OCI-LY7 (cell line): ENCODE results near the gene GRAP. TPM values are rescaled to one million over a fixed set of nuclear protein-coding genes. Genes with fewer than 3 reads are reported as not detected.

Source experiments
- BruUV-seq: library from RNA; stranded (reverse); fragments of 400-500 nt; replicated peaks from 2 replicates; lab custom pipeline; 2021; lab: Mats Ljungman, UMichigan
- CTCF ChIA-PET: fragments of 300-600 bp; sonication (Branson Sonifier 250); formaldehyde crosslinking; loops from one replicate; lab custom pipeline; 2022; ENCODE audit warnings: antibody characterized with exemption; ENCODE audit not compliant: unreplicated experiment; lab: Charles Lee
- POLR2A ChIA-PET: fragments of 300-600 bp; sonication (Branson Sonifier 250); formaldehyde crosslinking; loops from one replicate; lab custom pipeline; 2022; ENCODE audit warnings: antibody characterized with exemption; lab: Charles Lee
- DNase-seq: peaks from one replicate; pipeline ENCODE4 v3.0.0-alpha.2; 2015; ENCODE audit warnings: low spot score
- H2AFZ ChIP-seq: fragments of 200-600 bp; sonication (generic), shearing (Covaris generic); 2 replicates; pipeline ENCODE4 v1.6.1; 2014; ENCODE audit warnings: mild to moderate bottlenecking, antibody characterized with exemption, low read length, moderate library complexity
- H3K27ac ChIP-seq: fragments of 200-600 bp; sonication (generic); 2 replicates; pipeline ENCODE4 v1.5.1; 2014; ENCODE audit warnings: mixed run types, low read depth, mild to moderate bottlenecking, moderate library complexity, low read length, inconsistent platforms; ENCODE audit not compliant: poor library complexity, severe bottlenecking
- H3K36me3 ChIP-seq: fragments of 200-600 bp; sonication (generic); 2 replicates; pipeline ENCODE4 v1.6.1; 2014; ENCODE audit warnings: mild to moderate bottlenecking, antibody characterized with exemption, low read length, moderate library complexity, mixed read lengths; ENCODE audit not compliant: insufficient read depth
- H3K4me1 ChIP-seq: fragments of 200-600 bp; sonication (generic); 2 replicates; pipeline ENCODE4 v1.5.1; 2014; ENCODE audit warnings: mild to moderate bottlenecking, low read length; ENCODE audit not compliant: insufficient read depth, poor library complexity, severe bottlenecking
- H3K4me2 ChIP-seq: fragments of 200-600 bp; sonication (generic); 2 replicates; pipeline ENCODE4 v1.6.1; 2014; ENCODE audit warnings: mild to moderate bottlenecking, low read length
- H3K4me3 ChIP-seq: fragments of 200-600 bp; sonication (generic); 2 replicates; pipeline ENCODE4 v1.5.1; 2014; ENCODE audit warnings: mild to moderate bottlenecking, low read depth, low read length; ENCODE audit not compliant: poor library complexity, severe bottlenecking
- H3K79me2 ChIP-seq: fragments of 200-600 bp; sonication (generic); 2 replicates; pipeline ENCODE4 v1.6.1; 2016; ENCODE audit warnings: low read depth, mild to moderate bottlenecking, low read length, moderate library complexity, mixed read lengths; ENCODE audit not compliant: insufficient read depth
- H3K9me2 ChIP-seq: fragments of 200-600 bp; sonication (generic); 2 replicates; pipeline ENCODE4 v1.6.1; 2016; ENCODE audit warnings: mild to moderate bottlenecking, low read length, mixed read lengths; ENCODE audit not compliant: insufficient read depth
- H3K9me3 ChIP-seq: fragments of 200-600 bp; sonication (generic); 2 replicates; pipeline ENCODE4 v1.6.1; 2014; ENCODE audit warnings: mild to moderate bottlenecking, mixed run types, low read length, mixed read lengths
- H4K20me1 ChIP-seq: fragments of 200-600 bp; sonication (generic); 2 replicates; pipeline ENCODE4 v1.6.1; 2014; ENCODE audit warnings: mild to moderate bottlenecking, antibody characterized with exemption, low read length, moderate library complexity, mixed read lengths; ENCODE audit not compliant: insufficient read depth
- CTCF ChIP-seq: fragments of 200-600 bp; sonication (generic); conservative IDR thresholded peaks from 2 replicates; pipeline ENCODE4 v1.5.1; 2014; ENCODE audit warnings: mild to moderate bottlenecking, antibody characterized with exemption, low read length, moderate library complexity, mixed read lengths
- EZH2phosphoT487 ChIP-seq: fragments of 200-600 bp; sonication (generic); IDR thresholded peaks from 2 replicates; pipeline ENCODE4 v1.6.1; 2018; ENCODE audit warnings: low read depth, borderline replicate concordance, mild to moderate bottlenecking, mixed run types, antibody characterized with exemption, low read length, moderate library complexity, mixed read lengths
- intact Hi-C: fragments of 100-400 bp; cut with micrococcal nuclease; formaldehyde crosslinking; loops from one replicate; pipeline ENCODE4 v1.10.0; 2022; ENCODE audit not compliant: unreplicated experiment
- total RNA-seq, 2 experiments: library from RNA; depleted of rRNA in 1 of 2; stranded (reverse); fragments of >200 nt in 1 of 2; shearing (Covaris generic) in 1 of 2; gene quantifications; 2 replicates each; pipeline ENCODE4 v1.2.3, GENCODE V29; 2014 to 2022

GRAP gene
- total RNA-seq, 2 experiments from 2014 or later: 154 to 221 TPM

GRCh38 chr17:19013806-19014627 is 32.7 kb downstream of the GRAP start:
- DNase-seq: no peak
- Histone ChIP-seq H3K4me1 (peaks cover 1% of the 10 kb centered on the region), H3K9me3 (no peaks in the 10 kb centered on the region), H4K20me1 (no peaks in the 10 kb centered on the region), H3K79me2 (no peaks in the 10 kb centered on the region), H2AFZ (no peak overlapping the region), H3K4me3 (no peak overlapping the region), H3K9me2 (no peaks in the 10 kb centered on the region), H3K4me2 (no peak overlapping the region), H3K27ac (no peak overlapping the region), H3K36me3 (peaks cover 4% of the 10 kb centered on the region; the same call in 1 of the 2 replicates)
- BruUV-seq: no TSS peak
- ChIA-PET CTCF (interaction anchor here (0.6 kb wide), 1 partner anchor 15 kb away, joined by 3 read pairs; no protein-coding TSS in a partner anchor), POLR2A (no interaction called here)
- TF ChIP-seq EZH2phosphoT487 (no peak), CTCF (no peak)
- intact Hi-C loops: no loop called here

DNA sequence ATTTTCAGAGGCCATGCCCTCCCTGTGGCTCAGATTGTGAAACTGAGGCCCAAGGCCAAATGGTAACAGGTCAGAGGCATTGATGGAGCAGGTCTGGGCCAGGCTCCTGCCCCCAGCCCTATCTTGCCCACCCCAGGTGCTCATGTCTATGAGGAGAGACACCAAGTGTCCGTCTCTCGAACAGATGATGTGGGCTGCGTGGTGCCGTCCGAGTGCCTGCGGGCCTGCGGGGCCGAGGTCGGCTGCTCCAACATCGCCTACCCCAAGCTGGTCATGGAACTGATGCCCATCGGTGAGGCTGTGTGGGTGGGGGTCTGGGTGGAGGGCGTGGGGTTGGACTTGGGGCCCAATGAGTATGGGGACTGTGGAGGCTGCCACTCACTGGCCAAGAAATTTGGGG is 33.5 kb downstream of the GRAP start:
- no peak for DNase-seq
- no peaks in the 10 kb centered on the region for H3K4me1 ChIP-seq
- no TSS peak for BruUV-seq
- H3K9me3 ChIP-seq: no peaks in the 10 kb centered on the region
- no peaks in the 10 kb centered on the region for H3K36me3 ChIP-seq
- POLR2A ChIA-PET: interaction anchor here (0.6 kb wide), 1 partner anchor 52 kb away, joined by 3 read pairs; no protein-coding TSS in a partner anchor
- H2AFZ ChIP-seq: no peak overlapping the region
- H4K20me1 ChIP-seq: no peaks in the 10 kb centered on the region
- H3K4me2 ChIP-seq: no peak overlapping the region
- intact Hi-C loops: no loop called here
- H3K27ac ChIP-seq: no peak overlapping the region
- H3K79me2 ChIP-seq: no peaks in the 10 kb centered on the region
- H3K4me3 ChIP-seq: no peak overlapping the region
- no peak for TF ChIP-seq EZH2phosphoT487
- no peak for TF ChIP-seq CTCF
- CTCF ChIA-PET: interaction anchor here (0.6 kb wide), 1 partner anchor 14 kb away, joined by 3 read pairs; no protein-coding TSS in a partner anchor
- no peaks in the 10 kb centered on the region for H3K9me2 ChIP-seq
